Central memory CD8-positive, alpha-beta T cell (primary cell): ENCODE data around the gene STK32A.

Experiments used
- ATAC-seq: fragments of 150-1000 bp; cut with Tn5 transposase; replicated peaks from 2 replicates; pipeline ENCODE4 v1.10.0; 2022; ENCODE audit warnings: mild to moderate bottlenecking, moderate FRiP score, moderate number of reproducible peaks; ENCODE audit not compliant: poor library complexity, severe bottlenecking; ENCODE audit errors: extremely low read depth
- DNase-seq, 2 donors: peaks; one replicate each; pipeline ENCODE4 v3.0.0; 2021; ENCODE audit warnings: low spot score in 2 of 2
- H3K27ac Mint-ChIP-seq: one replicate; pipeline ENCODE4 v1.8.0; 2022; ENCODE audit warnings: low read depth, mild to moderate bottlenecking, moderate library complexity, mixed read lengths
- H3K27me3 Mint-ChIP-seq: one replicate; pipeline ENCODE4 v1.8.0; 2022; ENCODE audit warnings: mixed read lengths
- H3K36me3 Mint-ChIP-seq: one replicate; pipeline ENCODE4 v1.8.0; 2022; ENCODE audit warnings: mild to moderate bottlenecking, moderate library complexity, mixed read lengths; ENCODE audit not compliant: insufficient read depth
- H3K4me1 Mint-ChIP-seq: one replicate; pipeline ENCODE4 v1.8.0; 2022; ENCODE audit warnings: mixed read lengths
- H3K4me3 Mint-ChIP-seq: one replicate; pipeline ENCODE4 v1.8.0; 2022; ENCODE audit warnings: mild to moderate bottlenecking, moderate library complexity, mixed read lengths
- H3K9me3 Mint-ChIP-seq: one replicate; pipeline ENCODE4 v1.8.0; 2022; ENCODE audit warnings: mixed read lengths

Gene STK32A

DNA sequence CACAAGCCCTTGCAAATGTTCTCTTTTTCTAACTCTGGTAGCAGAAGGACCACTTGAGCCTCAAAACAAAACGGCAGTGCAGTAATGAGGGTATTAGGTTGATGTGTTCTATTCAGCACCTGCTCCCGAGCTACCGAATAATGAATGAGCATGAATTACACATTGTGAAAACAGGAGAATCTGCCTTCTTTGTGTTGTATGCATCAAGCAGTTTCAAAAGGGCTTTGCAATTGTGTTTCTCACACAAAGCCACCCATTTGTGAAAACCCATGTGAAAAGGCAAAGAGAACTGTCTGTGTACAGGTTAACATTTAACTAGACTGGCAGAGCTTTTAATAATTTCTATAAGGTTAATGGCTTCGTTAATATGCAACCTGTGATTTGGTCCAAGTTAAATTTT, 97.8 kb downstream of the STK32A start:
- H3K27ac Mint-ChIP-seq: no peak overlapping the region
- DNase-seq: no peak
- peaks cover 3% of the 10 kb centered on the region for H3K9me3 Mint-ChIP-seq
- H3K4me1 Mint-ChIP-seq: no peaks in the 10 kb centered on the region
- H3K36me3 Mint-ChIP-seq: no peaks in the 10 kb centered on the region
- no peak overlapping the region for H3K4me3 Mint-ChIP-seq
- no peak for ATAC-seq
- H3K27me3 Mint-ChIP-seq: no peaks in the 10 kb centered on the region

DNA sequence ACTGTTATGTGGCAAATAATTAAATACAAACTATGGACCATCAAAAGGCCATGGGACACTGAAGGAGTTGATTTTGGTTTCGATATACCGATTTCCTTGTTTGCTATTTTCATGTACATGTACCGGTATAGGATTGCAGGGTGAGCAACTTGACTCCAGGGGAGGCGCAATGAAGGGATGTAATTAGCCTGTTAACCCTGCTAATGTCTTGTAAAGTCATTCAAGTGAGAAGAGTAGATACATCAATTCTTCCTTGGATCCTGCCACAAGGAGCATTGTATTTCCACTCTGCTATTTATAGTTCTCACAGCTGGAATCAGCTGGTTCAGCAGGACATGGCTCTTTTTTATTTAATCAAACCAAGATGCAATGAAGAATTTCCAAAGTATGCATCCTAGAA, 102.0 kb downstream of the STK32A start:
- H3K36me3 Mint-ChIP-seq: no peaks in the 10 kb centered on the region
- DNase-seq (no peak), ATAC-seq (no peak)
- no peaks in the 10 kb centered on the region for H3K27me3 Mint-ChIP-seq
- H3K4me3 Mint-ChIP-seq: no peak overlapping the region
- peaks cover 6% of the 10 kb centered on the region for H3K9me3 Mint-ChIP-seq
- H3K27ac Mint-ChIP-seq: no peak overlapping the region
- H3K4me1 Mint-ChIP-seq: no peaks in the 10 kb centered on the region

DNA sequence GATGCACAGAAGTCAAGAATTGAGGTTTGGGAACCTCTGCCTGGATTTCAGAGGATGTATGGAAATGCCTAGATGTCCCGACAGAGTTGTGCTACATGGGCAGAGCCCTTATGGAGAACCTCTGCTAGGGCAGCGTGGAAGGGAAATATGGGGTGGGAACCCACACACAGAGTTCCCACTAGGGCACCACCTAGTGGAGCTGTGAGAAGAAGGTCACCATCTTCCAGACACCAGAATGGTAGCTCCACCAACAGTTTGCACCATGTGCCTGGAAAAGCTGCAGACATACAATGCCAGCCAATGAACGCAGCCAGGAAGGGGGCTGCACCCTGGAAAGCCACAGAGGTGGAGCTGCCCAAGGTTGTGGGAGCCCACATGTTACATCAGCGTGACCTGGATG, 104.5 kb downstream of the STK32A start:
- peaks cover 6% of the 10 kb centered on the region for H3K9me3 Mint-ChIP-seq
- no peak for DNase-seq
- no peaks in the 10 kb centered on the region for H3K27me3 Mint-ChIP-seq
- H3K4me3 Mint-ChIP-seq: no peak overlapping the region
- H3K27ac Mint-ChIP-seq: no peak overlapping the region
- no peak for ATAC-seq
- H3K36me3 Mint-ChIP-seq: no peaks in the 10 kb centered on the region
- H3K4me1 Mint-ChIP-seq: no peaks in the 10 kb centered on the region

DNA sequence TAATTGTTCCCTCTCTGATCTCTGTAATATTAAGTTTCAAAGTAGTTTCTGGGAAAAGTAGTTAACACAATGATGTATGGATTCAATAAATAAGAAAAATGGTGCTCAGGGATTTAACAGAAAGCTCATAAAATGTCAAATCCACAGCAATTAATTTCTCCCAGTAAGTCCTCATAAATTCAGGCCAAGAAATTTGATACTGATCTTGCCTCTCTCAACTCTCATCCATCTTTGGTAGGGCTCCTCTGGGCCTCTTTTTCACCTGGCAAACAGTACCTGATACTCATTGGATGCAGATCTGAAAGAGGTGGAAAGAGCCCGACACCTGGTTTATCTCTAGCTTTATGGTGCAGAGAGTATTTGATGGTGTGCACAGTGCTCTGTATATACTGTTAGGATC, 106.1 kb downstream of the STK32A start:
- peaks cover 6% of the 10 kb centered on the region for H3K9me3 Mint-ChIP-seq
- no peaks in the 10 kb centered on the region for H3K36me3 Mint-ChIP-seq
- no peak overlapping the region for H3K4me3 Mint-ChIP-seq
- no peaks in the 10 kb centered on the region for H3K4me1 Mint-ChIP-seq
- DNase-seq (no peak), ATAC-seq (no peak)
- H3K27me3 Mint-ChIP-seq: no peaks in the 10 kb centered on the region
- H3K27ac Mint-ChIP-seq: no peak overlapping the region

DNA sequence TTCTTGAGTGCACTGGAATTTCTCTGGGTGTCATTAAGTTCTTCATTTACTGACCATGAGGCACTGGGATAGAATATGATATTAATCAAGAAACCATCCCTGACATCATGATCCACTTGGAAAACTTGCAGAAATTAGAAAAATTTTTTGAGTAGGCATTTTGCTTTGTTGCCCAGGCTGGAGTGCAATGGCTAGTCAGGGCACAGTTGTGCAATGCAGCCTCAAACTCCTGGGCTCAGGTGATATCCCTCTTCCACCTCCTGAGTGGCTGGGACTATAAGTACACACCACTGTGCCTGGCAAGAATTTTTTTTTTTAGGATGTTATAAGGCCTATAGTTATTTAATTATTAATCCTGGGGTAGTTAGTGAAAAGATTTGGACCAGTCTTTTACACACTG, 106.5 kb downstream of the STK32A start:
- Mint-ChIP-seq H3K4me3 (no peak overlapping the region), H3K27ac (no peak overlapping the region), H3K9me3 (peaks cover 6% of the 10 kb centered on the region), H3K36me3 (no peaks in the 10 kb centered on the region), H3K27me3 (no peaks in the 10 kb centered on the region), H3K4me1 (no peaks in the 10 kb centered on the region)
- DNase-seq (no peak), ATAC-seq (no peak)

DNA sequence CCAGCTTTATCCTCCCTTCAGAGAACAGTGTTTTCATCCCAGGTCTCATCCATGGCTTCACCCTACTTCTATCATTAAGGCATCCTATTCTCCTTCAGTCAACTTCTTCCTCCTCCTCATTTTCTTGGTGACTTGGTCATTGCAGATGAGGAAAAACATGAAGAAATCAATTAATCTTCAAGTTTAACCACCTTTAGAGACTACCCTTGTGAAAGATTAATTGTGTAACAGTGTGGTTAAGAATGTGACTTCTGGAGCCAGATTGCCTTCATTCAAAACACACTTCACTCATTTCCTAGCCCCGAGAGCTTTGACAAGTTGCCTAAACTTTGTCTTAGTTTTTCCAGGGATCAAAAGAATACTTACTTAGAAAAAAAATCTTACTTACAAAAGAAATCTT, 110.0 kb downstream of the STK32A start:
- no peak for DNase-seq
- H3K27me3 Mint-ChIP-seq: no peaks in the 10 kb centered on the region
- no peak overlapping the region for H3K4me3 Mint-ChIP-seq
- H3K4me1 Mint-ChIP-seq: no peaks in the 10 kb centered on the region
- no peaks in the 10 kb centered on the region for H3K9me3 Mint-ChIP-seq
- no peaks in the 10 kb centered on the region for H3K36me3 Mint-ChIP-seq
- ATAC-seq: no peak
- no peak overlapping the region for H3K27ac Mint-ChIP-seq

DNA sequence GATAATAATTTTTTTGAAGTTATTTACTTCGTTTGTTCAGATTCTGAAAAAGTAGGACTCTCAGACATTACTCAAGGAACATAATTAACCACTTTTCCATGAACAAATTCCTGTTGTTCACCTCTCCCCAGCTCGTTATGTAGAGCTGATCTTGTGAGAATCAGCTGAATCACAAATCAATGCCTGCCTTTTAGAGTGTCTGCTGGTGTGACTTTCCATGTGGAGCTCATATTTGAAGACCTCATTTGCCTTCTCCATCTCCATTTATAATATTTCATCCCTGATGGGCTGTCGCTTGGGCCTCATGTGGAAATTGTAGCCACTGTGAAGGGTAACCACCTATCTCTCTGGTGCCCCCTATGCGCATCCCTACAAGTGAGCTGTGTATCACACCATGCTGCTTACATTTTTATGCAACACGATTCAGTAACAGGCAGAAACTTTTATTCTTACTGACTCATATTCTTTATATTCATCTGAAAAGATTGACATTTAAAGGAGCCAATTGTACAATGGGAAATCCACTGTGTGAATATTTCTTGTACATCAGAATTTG, 111.3 kb downstream of the STK32A start:
- Mint-ChIP-seq H3K4me3 (no peak overlapping the region), H3K27me3 (no peaks in the 10 kb centered on the region), H3K4me1 (no peaks in the 10 kb centered on the region), H3K36me3 (no peaks in the 10 kb centered on the region), H3K9me3 (no peaks in the 10 kb centered on the region), H3K27ac (no peak overlapping the region)
- DNase-seq (no peak), ATAC-seq (no peak)

DNA sequence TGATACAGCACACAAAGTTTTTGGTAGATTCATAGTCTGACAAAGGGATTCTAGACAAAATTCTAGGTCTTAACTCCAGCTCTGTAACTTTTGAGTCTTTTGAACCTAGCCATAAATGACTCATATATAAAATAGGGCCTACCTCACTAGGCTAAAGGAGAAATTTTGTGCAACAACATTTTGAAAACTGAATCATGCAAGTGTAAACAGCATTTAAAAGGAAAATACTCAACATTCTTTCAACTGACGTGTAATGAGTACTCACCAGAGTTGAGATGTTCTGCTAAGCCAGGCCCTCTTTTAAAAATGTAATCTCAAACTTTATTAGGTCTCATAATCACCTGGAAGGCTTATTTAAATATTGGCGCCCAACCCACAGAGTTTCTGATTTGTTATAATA, 113.2 kb downstream of the STK32A start:
- no peak overlapping the region for H3K27ac Mint-ChIP-seq
- H3K4me3 Mint-ChIP-seq: no peak overlapping the region
- no peak for ATAC-seq
- DNase-seq: no peak
- H3K36me3 Mint-ChIP-seq: no peaks in the 10 kb centered on the region
- H3K9me3 Mint-ChIP-seq: no peaks in the 10 kb centered on the region
- no peaks in the 10 kb centered on the region for H3K4me1 Mint-ChIP-seq
- peaks cover 10% of the 10 kb centered on the region for H3K27me3 Mint-ChIP-seq

DNA sequence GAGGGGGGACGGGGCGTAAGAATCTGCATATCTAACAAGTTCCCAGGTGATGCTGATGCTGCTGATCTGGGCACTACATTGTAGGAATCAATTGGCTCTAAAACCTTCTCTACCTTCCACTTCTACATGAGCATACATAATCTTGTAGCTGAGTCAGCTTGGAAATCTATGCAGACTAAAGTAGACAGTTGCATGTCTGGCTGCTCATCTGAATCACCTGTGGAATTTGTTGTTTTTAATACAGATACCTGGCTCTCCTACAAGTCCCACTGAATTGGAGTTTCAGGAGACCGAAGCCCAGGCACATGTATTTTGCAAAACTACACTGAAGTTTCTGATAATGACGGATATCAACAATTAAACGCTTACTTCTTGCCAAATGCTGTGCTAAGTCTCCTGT, 113.6 kb downstream of the STK32A start:
- DNase-seq: no peak
- no peaks in the 10 kb centered on the region for H3K36me3 Mint-ChIP-seq
- H3K4me3 Mint-ChIP-seq: no peak overlapping the region
- H3K27me3 Mint-ChIP-seq: peaks cover 10% of the 10 kb centered on the region
- H3K4me1 Mint-ChIP-seq: no peaks in the 10 kb centered on the region
- ATAC-seq: no peak
- H3K27ac Mint-ChIP-seq: no peak overlapping the region
- H3K9me3 Mint-ChIP-seq: no peaks in the 10 kb centered on the region

DNA sequence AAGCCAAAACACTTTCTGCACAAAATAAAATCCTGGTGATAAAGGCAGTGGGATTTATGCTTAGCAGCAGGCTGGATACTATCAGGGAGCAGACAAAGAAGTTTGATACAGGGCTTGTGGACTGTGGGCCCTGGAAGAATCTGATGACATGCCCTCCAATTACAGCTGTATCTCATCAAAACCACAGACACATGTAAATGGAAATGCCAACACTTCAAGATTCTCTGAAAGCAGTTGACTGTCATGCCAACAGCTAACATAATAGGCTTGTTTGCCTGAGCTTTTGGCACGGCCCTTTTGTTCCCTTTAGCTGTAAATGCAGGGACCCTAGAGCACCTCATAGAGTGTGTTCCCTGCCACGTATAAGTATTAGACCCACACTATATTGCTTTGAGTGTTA, 114.4 kb downstream of the STK32A start:
- H3K27me3 Mint-ChIP-seq: peaks cover 10% of the 10 kb centered on the region
- no peaks in the 10 kb centered on the region for H3K4me1 Mint-ChIP-seq
- ATAC-seq (no peak), DNase-seq (no peak)
- no peak overlapping the region for H3K4me3 Mint-ChIP-seq
- H3K9me3 Mint-ChIP-seq: no peaks in the 10 kb centered on the region
- no peak overlapping the region for H3K27ac Mint-ChIP-seq
- H3K36me3 Mint-ChIP-seq: no peaks in the 10 kb centered on the region

DNA sequence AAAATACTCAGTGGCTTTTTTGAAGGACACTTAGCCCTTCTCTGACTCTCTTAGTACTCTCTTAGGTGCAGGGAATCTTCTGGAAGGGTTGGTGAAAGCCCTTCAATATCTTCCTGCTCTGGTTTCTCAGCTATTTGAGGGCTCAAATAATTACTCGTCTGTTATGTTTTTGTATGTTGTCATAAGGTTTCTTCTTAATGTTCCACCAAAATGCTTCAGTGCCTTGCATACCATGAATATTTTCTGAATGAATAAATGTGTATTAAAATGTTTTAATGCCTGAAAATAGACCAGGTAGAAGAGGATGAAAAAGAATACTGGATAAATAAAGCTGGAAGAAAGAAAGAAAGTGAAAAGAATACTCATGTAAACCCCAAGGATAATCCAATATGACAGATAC, 124.3 kb downstream of the STK32A start:
- no peak for ATAC-seq
- peaks cover 14% of the 10 kb centered on the region for H3K27me3 Mint-ChIP-seq
- H3K4me1 Mint-ChIP-seq: no peaks in the 10 kb centered on the region
- no peak overlapping the region for H3K4me3 Mint-ChIP-seq
- no peaks in the 10 kb centered on the region for H3K36me3 Mint-ChIP-seq
- no peak for DNase-seq
- no peak overlapping the region for H3K27ac Mint-ChIP-seq
- no peaks in the 10 kb centered on the region for H3K9me3 Mint-ChIP-seq

DNA sequence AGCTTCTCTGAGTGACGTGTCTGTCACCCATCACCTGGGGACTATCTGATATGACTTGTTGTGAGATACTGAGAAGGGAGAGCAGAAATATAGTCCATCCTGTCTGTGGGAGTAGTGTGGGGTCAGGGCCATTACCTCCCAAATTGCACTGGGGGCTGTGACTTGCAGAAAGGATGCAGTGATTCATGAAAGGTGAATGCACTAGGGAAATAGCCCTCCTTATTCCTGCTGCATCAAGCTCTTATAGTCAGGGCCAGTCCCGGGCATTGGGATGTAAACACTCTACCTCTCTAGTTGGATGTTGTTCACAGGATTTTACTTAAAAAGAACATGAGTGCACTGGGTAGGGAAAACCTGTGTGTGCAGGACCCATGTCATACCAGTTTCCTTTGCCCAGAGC, 124.8 kb downstream of the STK32A start:
- Mint-ChIP-seq H3K27ac (no peak overlapping the region), H3K36me3 (no peaks in the 10 kb centered on the region)

DNA sequence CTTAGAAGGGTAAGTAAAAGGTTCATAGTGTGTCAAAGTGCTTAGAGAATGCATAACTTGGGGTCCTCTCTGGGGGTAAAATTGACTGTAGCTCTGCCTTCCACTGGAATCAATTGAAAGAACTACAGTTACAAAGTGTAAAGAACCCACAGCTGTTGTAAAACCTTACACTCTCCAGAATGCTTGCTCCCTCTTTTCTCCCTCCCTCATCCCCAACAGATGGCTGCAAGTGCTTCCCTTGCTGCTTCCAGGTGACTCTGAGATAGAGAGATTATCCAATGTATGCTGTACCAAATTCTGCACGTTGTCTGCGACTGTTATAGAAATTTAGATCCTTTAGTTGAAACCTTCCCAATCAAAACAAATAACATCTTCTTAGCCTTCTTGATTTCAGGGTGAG, 126.0 kb downstream of the STK32A start:
- no peaks in the 10 kb centered on the region for H3K36me3 Mint-ChIP-seq
- H3K27ac Mint-ChIP-seq: no peak overlapping the region
- DNase-seq (no peak), ATAC-seq (no peak)
- peaks cover 31% of the 10 kb centered on the region for H3K27me3 Mint-ChIP-seq
- H3K4me1 Mint-ChIP-seq: no peaks in the 10 kb centered on the region
- H3K9me3 Mint-ChIP-seq: peaks cover 3% of the 10 kb centered on the region
- H3K4me3 Mint-ChIP-seq: no peak overlapping the region

More for the DNA sequence above, 124.8 kb downstream of the STK32A start:
- H3K4me1 Mint-ChIP-seq: no peaks in the 10 kb centered on the region
- no peak overlapping the region for H3K4me3 Mint-ChIP-seq
- no peak for ATAC-seq
- DNase-seq: no peak
- peaks cover 19% of the 10 kb centered on the region for H3K27me3 Mint-ChIP-seq
- no peaks in the 10 kb centered on the region for H3K9me3 Mint-ChIP-seq
